T-helper 22 cell (primary cell): ENCODE results near the gene TMEM255B.

ENCODE experiments used
- DNase-seq: peaks from one replicate; pipeline ENCODE4 v3.0.0-alpha.2; 2020; ENCODE audit warnings: low read depth

TMEM255B gene

DNA sequence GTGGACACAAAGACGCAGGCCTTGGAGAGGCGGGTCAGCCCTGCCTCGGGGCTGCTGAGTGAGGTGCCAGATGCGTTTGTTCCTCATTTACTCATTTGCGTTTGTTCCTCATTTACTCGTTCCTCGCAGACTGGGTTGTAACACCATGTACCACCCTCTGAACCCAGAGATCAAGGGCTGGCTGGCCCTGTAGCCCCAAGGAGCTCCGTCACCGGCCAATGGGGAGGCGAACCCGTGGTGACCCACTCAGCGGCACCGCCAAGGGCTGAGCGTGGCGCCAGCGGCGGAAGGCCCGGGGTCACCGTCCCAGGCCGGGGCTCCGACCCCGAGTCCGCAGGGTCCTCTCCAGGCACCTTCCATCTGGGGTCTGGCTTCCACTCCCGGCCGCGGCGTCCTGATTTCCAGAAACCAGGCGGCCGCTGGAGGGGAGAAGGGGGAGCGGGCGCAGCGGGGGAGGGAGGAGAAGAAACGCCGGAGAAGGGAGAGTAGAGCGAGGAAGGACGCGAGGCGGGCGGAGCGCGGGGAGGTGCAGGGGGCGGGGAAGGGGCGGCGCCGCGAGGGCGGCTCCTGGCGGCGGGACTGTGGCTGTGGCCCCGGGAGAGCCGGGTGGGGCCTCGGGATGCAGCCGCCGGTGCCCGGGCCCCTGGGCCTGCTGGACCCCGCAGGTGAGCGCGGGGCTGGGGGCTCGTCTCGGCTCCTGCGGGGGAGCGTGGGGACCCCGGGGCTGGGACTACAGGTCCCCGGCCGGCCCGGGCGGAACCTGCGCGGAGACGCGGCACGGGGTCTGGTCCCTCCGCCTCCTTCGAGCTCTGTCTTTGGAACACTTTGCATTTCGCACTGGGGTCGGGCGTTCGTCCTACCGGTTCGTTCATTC is at the start of gene TMEM255B:
Gene TMEM255B (plus strand): TSS at position 576 of the 874 bp plus-strand sequence. CDS start 44 bp downstream, at position 620.
- peak; percentile 48 for DNase-seq

DNA sequence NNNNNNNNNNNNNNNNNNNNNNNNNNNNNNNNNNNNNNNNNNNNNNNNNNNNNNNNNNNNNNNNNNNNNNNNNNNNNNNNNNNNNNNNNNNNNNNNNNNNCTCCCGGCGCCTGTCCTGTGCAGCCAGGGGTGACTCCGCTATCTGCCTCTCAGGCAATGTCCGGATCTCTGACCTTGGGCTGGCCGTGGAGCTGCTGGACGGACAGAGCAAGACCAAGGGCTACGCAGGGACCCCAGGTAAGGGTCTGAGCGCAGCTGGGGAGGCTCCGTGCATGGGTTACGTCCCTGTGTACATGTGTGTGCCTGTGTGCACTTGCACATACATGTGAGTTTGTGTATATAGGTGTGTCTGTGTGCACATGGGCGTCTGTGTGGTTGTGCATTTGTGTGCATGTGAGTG is 36.1 kb upstream of the TMEM255B start:
- DNase-seq: no peak

DNA sequence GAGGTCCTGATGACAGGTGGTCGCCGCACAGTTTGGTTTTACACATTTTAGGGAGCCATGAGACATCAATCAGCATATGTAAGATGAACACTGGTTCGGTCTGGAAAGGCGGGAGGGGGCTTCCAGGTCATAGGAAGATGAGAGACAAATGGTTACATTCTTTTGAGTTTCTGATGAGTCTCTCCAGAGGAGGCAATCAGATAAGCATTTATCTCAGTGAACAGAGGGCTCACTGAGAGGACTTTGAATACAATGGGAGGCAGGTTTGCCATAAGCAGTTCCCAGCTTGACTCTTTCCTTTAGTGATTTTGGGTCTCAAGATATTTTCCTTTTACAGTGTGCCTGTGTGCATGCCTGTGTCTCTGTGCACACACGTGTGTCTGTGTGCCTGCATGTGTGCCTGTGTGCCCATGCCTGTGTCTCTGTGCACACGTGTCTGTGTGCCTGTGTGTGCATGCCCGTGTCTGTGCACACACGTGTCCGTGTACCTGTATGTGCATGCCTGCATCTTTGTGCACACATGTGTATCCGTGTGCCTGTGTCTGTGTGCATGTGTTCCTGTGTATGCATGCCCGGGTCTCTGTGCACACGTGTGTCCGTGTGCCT is 35.5 kb upstream of the TMEM255B start:
- DNase-seq: no peak

DNA sequence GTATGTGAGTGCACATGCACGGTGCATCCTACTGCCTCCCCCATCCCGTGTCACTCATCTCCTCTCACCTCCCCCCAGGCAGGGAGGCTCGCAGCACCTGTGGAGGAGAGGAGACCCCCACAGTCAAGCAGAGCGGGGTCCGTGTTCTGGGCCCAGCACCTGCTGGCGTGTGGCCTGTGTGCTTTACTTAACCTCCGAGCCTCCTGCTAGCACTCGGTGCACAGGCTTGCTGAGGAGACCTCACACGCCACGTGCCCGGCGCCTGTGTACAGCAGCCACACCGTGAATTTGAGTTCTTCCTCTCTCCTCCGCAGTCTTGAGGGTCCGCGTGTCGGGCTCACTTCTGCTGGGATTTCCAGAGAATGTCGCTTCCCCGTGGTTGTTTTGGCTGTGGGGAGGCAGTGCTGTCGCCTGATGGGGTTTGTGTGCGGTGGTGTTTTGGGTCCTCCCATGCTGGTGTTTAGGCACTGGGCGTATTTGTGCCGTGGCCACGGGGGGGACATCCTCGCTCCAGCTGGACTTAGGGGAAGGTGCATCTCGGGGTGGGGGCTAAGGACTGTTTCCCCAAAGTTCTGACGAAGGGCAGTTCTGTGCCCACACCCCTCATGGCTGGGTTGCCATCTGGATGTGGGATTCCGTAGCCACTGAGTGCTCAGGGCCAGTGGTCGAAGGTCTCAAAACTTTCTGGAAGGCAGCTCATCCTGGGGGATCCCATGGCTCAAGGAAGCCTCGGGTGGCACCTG is 34.8 kb upstream of the TMEM255B start:
- DNase-seq: no peak

DNA sequence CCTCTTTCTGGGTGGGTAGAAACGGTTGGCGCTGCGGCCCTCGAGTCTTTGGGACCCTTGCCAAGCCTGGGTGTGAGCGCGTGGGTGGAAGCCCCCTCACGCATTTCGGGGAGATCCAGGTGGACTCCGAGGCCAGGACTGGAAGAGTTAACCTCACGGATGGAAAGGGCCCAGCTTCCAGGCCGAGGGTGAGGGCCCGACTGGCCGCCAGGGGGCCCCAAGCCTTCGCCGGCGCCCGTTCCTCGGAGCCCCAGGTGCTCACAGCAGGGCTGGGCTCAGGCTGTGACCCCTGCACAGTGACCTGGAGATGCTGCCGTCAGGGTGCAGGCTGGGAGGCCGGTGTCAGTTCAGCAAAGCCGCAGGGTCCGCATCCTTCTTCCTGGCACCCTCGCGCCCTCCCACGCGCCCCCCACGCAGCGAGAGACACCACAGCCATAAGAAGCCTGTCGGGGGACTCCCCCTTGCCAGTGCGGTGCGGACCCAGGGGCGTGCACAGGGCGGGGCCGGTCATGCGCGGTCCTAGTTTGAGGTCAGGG is 34.2 kb upstream of the TMEM255B start:
- DNase-seq: peak; percentile 83

DNA sequence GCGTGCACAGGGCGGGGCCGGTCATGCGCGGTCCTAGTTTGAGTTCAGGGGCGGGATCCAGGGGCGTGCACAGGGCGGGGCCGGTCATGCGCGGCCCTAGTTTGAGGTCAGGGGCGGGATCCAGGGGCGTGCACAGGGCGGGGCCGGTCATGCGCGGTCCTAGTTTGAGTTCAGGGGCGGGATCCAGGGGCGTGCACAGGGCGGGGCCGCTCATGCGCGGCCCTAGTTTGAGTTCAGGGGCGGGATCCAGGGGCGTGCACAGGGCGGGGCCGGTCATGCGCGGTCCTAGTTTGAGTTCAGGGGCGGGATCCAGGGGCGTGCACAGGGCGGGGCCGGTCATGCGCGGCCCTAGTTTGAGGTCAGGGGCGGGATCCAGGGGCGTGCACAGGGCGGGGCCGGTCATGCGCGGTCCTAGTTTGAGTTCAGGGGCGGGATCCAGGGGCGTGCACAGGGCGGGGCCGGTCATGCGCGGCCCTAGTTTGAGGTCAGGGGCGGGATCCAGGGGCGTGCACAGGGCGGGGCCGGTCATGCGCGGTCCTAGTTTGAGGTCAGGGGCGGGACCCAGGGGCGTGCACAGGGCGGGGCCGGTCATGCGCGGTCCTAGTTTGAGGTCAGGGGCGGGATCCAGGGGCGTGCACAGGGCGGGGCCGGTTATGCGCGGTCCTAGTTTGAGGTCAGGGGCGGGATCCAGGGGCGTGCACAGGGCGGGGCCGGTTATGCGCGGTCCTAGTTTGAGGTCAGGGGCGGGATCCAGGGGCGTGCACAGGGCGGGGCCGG is 33.5 kb upstream of the TMEM255B start:
- DNase-seq: peak; percentile 62

DNA sequence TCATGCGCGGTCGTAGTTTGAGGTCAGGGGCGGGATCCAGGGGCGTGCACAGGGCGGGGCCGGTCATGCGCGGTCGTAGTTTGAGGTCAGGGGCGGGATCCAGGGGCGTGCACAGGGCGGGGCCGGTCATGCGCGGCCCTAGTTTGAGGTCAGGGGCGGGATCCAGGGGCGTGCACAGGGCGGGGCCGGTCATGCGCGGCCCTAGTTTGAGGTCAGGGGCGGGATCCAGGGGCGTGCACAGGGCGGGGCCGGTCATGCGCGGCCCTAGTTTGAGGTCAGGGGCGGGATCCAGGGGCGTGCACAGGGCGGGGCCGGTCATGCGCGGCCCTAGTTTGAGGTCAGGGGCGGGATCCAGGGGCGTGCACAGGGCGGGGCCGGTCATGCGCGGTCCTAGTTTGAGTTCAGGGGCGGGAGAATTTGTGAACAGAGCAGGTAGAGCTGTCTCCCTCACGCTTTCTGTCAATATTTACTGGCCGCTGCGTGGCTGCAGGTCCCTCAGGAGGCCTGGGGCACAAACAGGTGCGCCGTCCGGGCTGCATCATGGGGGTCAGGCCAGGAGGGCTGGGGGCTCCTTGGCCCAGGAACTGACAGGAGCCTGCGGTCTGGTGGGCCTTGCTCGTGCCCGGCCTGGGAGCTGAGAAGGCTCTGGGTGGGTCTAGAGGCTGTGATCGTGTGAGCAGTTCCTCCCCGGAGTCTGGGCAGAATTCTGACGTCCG is 32.8 kb upstream of the TMEM255B start:
- DNase-seq: peak; percentile 21

GRCh38 chr13:113726961-113727411 is 32.0 kb upstream of the TMEM255B start:
- DNase-seq: no peak

DNA sequence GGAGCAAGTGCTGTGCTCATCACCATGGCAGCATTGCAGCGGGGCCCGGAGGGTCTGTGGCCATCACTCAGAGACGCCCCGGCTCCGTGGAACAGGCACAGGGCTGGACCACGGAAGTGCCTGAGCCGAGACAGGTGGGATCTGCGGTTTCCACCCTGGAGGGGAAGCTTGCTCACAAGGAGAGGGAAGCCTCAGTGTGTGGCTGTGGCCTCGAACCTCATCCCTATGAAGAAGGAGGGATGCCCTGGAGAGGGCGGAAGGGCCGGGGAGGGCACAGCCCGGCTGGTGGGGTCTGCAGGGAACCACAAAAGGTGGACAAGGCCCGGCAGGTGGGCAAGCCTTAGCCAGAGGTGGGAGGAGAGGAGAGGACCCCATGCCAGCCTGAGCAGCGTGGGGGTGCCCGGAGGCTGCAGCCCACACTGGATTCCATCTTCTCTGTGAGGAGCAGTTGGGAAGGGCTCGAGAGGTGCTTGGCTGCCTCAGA is 30.4 kb upstream of the TMEM255B start:
- DNase-seq: no peak

- DNase-seq: no peak
These were observed 29.6 kb upstream of the TMEM255B start for GRCh38 chr13:113729187-113730019.

GRCh38 chr13:113730258-113730691 is 28.8 kb upstream of the TMEM255B start:
- DNase-seq: no peak

DNA sequence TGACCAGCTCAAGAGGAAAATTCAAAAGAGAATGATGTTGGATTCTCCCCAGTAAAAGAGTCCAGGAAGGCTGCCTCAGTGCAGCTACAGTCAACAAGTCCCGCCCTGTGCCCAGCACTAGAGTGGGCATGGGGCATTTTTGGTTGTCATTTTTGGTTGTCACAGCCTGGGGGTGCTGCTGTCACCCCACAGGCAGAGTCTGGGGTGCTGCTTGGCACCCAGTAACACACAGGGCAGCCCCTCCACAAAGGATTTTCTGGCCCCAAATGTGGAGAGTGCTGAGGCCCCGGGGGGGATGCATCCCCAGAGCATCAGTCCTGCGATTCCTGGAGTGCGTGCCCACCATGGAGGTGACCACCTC is 28.2 kb upstream of the TMEM255B start:
- no peak for DNase-seq

GRCh38 chr13:113731192-113732175 is 27.5 kb upstream of the TMEM255B start:
- DNase-seq: no peak

GRCh38 chr13:113732176-113732960 is 26.7 kb upstream of the TMEM255B start:
- no peak for DNase-seq

GRCh38 chr13:113732961-113733950 is 25.8 kb upstream of the TMEM255B start:
- DNase-seq: no peak

GRCh38 chr13:113734099-113734825 is 24.8 kb upstream of the TMEM255B start:
- no peak for DNase-seq
